OCI-LY3 (cell line): ENCODE data around the gene CARD19.

ENCODE experiments used
- H2AFZ ChIP-seq: fragments of 200-600, 300-600 bp; shearing (Covaris generic); 2 replicates; pipeline ENCODE4 v1.6.0; 2014; ENCODE audit warnings: antibody characterized with exemption, low read depth, low read length
- H3K27ac ChIP-seq: fragments of 200-600, 300-600 bp; sonication (generic); 2 replicates; pipeline ENCODE4 v1.5.1; 2014; ENCODE audit warnings: mild to moderate bottlenecking, low read length, moderate library complexity, mixed read lengths
- H3K27me3 ChIP-seq: fragments of 200-600, 300-600 bp; sonication (generic); 2 replicates; pipeline ENCODE4 v1.6.1; 2014; ENCODE audit warnings: low read depth, low read length, mixed read lengths
- H3K36me3 ChIP-seq: fragments of 200-600, 300-600 bp; sonication (generic); replicated peaks from 2 replicates; pipeline ENCODE3; 2014; ENCODE audit warnings: low read depth, low read length, mixed read lengths
- H3K4me1 ChIP-seq: fragments of 300-600, 200-600 bp; sonication (generic); 2 replicates; pipeline ENCODE4 v1.6.1; 2014; ENCODE audit warnings: low read length, mixed read lengths
- H3K4me2 ChIP-seq: fragments of 200-600, 300-600 bp; sonication (generic); 2 replicates; pipeline ENCODE4 v1.6.1; 2014; ENCODE audit warnings: low read length, mixed read lengths
- H3K4me3 ChIP-seq: fragments of 300-600, 200-600 bp; sonication (generic); 2 replicates; pipeline ENCODE4 v1.5.1; 2014; ENCODE audit warnings: antibody characterized with exemption, mild to moderate bottlenecking, low read length, moderate library complexity
- H3K79me2 ChIP-seq: fragments of 300-600, 200-600 bp; shearing (Covaris generic); 2 replicates; pipeline ENCODE4 v1.6.1; 2014; ENCODE audit warnings: mild to moderate bottlenecking, low read length, mixed read lengths
- H3K9ac ChIP-seq: fragments of 300-600, 200-600 bp; shearing (Covaris generic); 2 replicates; pipeline ENCODE4 v1.6.0; 2014; ENCODE audit warnings: mild to moderate bottlenecking, low read length, moderate library complexity
- H3K9me3 ChIP-seq: fragments of 200-600, 300-600 bp; shearing (Covaris generic); 2 replicates; pipeline ENCODE4 v1.6.1; 2014; ENCODE audit warnings: low read length, mixed read lengths; ENCODE audit not compliant: insufficient read depth
- H4K20me1 ChIP-seq: fragments of 200-600, 300-600 bp; sonication (generic); 2 replicates; pipeline ENCODE4 v1.6.1; 2016; ENCODE audit warnings: low read length, mixed read lengths; ENCODE audit not compliant: insufficient read depth
- CTCF ChIP-seq: fragments of 200-600, 300-600 bp; sonication (generic); IDR thresholded peaks from 2 replicates; pipeline ENCODE4 v1.5.1; 2014; ENCODE audit warnings: antibody characterized with exemption, low read length, low read depth
- EZH2phosphoT487 ChIP-seq: fragments of 200-600 bp; shearing (Covaris generic); IDR thresholded peaks from 2 replicates; pipeline ENCODE4 v1.6.1; 2018; ENCODE audit warnings: antibody characterized with exemption, mixed run types, low read depth

The CARD19 gene

GRCh38 chr9:93154293-93154903 lies 58.4 kb downstream of the CARD19 start:
- no peak overlapping the region for H3K9ac ChIP-seq
- no peaks in the 10 kb centered on the region for H3K36me3 ChIP-seq
- H3K4me3 ChIP-seq: no peak overlapping the region
- no peak overlapping the region for H3K27ac ChIP-seq
- no peak overlapping the region for H2AFZ ChIP-seq
- H3K9me3 ChIP-seq: 0 out of 2 replicates have a peak, but pooled peaks cover 3% of the 10 kb centered on the region
- H4K20me1 ChIP-seq: no peaks in the 10 kb centered on the region
- H3K4me1 ChIP-seq: peaks cover 26% of the 10 kb centered on the region
- TF ChIP-seq CTCF (peak; percentile 63), EZH2phosphoT487 (no peak)
- no peaks in the 10 kb centered on the region for H3K79me2 ChIP-seq
- H3K27me3 ChIP-seq: peaks cover 3% of the 10 kb centered on the region; the same call in 1 of the 2 replicates
- H3K4me2 ChIP-seq: no peak overlapping the region

DNA sequence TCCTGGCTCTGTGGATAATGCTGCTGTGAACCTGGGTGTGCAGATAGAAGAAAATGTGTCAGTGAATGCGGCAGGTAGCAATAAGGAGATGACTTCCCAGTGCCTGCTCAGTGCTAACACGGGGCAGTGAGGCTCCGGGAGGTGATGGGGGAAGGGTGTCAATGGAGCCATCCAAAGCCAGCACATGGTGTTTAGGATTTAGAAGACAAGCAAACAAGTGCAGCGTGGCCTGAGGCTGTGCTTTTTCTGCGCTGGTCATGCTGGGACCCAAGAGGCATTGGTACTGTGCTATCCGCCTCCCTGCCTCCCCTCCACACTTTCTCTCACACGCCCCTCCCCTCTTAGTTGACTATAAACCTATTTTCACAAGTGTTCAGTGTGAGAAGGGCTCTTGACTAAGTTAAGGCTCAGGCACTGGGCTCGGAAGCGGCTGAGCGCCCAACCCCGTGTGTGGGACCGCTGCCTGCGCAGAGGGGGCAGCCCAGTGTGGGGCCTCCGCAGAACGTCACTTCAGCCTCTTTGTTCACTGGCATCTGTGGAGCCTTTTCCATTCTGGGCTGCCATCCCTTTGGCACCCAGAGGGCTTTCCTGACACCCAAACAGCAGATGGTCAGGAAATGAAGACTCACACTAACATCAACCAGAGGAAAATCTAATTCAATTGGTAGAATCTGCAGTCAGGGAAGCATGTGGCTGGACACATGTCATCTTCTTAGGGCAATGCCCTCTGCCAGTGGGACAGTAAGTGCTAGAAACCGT lies 59.9 kb downstream of the CARD19 start:
- Histone ChIP-seq H3K4me3 (no peak overlapping the region), H3K27me3 (peaks cover 3% of the 10 kb centered on the region; the same call in 1 of the 2 replicates), H3K4me1 (peaks cover 28% of the 10 kb centered on the region), H3K9me3 (0 out of 2 replicates have a peak, but pooled peaks cover 3% of the 10 kb centered on the region), H3K4me2 (peak overlapping the region; percentile 40), H3K36me3 (no peaks in the 10 kb centered on the region), H2AFZ (no peak overlapping the region), H4K20me1 (no peaks in the 10 kb centered on the region), H3K9ac (no peak overlapping the region), H3K27ac (0 out of 2 replicates have a peak overlapping the region, but pooled peaks have one; percentile 36), H3K79me2 (no peaks in the 10 kb centered on the region)
- no peak for TF ChIP-seq CTCF
- TF ChIP-seq EZH2phosphoT487: no peak

DNA sequence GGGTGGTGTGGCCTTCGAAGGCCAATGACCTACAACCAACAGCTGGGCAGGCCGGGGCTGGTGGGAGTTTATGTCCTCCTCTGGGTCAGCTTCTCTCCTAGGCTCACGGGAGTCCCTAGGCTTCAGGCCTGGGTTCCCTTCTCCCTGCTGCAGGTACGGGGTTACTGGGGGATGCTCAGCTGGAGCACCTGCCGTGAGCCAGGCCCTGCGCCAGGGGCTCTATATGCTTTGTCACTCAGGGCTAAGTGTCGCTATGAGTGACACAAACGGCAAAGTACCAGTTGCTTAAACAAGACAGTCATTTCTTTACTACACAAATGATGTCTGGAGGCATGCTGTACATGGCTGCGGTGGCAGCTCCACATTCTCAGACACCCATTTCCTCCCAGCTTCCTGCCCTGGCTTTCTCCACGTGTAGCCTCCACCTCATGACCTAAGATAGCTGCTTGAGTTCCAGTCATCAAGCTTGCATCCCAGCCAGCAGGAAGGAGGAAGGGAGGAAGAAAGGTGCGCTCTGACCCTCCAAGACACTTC lies 60.5 kb downstream of the CARD19 start:
- no peaks in the 10 kb centered on the region for H4K20me1 ChIP-seq
- H3K9me3 ChIP-seq: 0 out of 2 replicates have a peak, but pooled peaks cover 3% of the 10 kb centered on the region
- H2AFZ ChIP-seq: no peak overlapping the region
- peak overlapping the region; percentile 40 for H3K4me2 ChIP-seq
- peak overlapping the region; percentile 36; the same call in 1 of the 2 replicates for H3K27ac ChIP-seq
- peaks cover 28% of the 10 kb centered on the region for H3K4me1 ChIP-seq
- peaks cover 3% of the 10 kb centered on the region; the same call in 1 of the 2 replicates for H3K27me3 ChIP-seq
- H3K79me2 ChIP-seq: no peaks in the 10 kb centered on the region
- no peak overlapping the region for H3K4me3 ChIP-seq
- no peaks in the 10 kb centered on the region for H3K36me3 ChIP-seq
- TF ChIP-seq CTCF: no peak
- TF ChIP-seq EZH2phosphoT487: no peak
- no peak overlapping the region for H3K9ac ChIP-seq
